PC-9 (cell line): ENCODE measurements around the gene LRCOL1.

Source experiments
- CTCF ChIP-seq: fragments of 200-600 bp; sonication (generic); conservative IDR thresholded peaks from 2 replicates; pipeline ENCODE4 v1.6.1; 2017; ENCODE audit warnings: mixed run types, antibody characterized with exemption, mild to moderate bottlenecking, moderate library complexity
- EZH2 ChIP-seq: fragments of 200-600 bp; sonication (generic); IDR thresholded peaks from 2 replicates; pipeline ENCODE4 v1.8.0; 2017; ENCODE audit warnings: antibody characterized with exemption, low read depth

DNA sequence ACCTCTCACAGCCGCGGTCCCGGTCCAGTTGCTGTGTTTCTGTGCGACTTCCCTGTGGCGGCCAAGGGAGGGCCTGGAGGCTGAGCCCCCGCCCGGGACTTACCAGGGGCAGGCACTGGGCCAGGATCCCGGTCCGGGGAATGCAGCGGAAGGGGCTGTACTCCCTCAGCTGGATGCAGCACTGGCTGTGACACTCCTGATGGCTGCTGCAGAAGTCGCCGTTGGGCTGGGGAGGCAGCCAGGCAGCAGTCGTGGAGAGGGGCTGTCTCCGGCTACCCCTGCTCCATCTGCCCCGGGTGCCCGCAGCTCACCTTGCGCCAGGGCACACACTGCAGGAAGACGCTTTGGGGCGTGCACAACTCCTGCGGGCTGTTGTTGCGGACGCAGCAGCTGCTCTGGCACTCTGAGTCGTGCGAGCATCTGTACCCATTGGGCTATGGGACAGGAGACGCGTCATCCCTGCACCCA lies 6.2 kb downstream of the LRCOL1 start:
- TF ChIP-seq CTCF, result no peak
- no peak for TF ChIP-seq EZH2
